ENCODE measurements around the gene MIF.
"Not testable (repeated sequence)": the region's sequence is repeated elsewhere in the genome, so short reads cannot be mapped to it uniquely, and the experiment has no call there.

Gene MIF

GRCh38 chr22:23877566-23877965 is 16.6 kb upstream of the MIF start:
- DNase-seq: no peak

GRCh38 chr22:23878219-23878618 is 16.0 kb upstream of the MIF start:
- DNase-seq: no peak

- DNase-seq: no peak
These were observed 11.8 kb upstream of the MIF start for GRCh38 chr22:23882370-23882769.

- DNase-seq: no peak
These were observed 10.5 kb upstream of the MIF start for GRCh38 chr22:23883658-23884057.

GRCh38 chr22:23884140-23884539 is 10.0 kb upstream of the MIF start:
- DNase-seq: no peak

- DNase-seq: no peak
These were observed 5.4 kb upstream of the MIF start for GRCh38 chr22:23888615-23889401.

GRCh38 chr22:23889620-23890019 is 4.6 kb upstream of the MIF start:
- DNase-seq: no peak

- DNase-seq: no peak
These were observed 2.5 kb upstream of the MIF start for GRCh38 chr22:23891726-23892125.

- DNase-seq: no peak
These were observed 2.1 kb upstream of the MIF start for GRCh38 chr22:23892130-23892529.

GRCh38 chr22:23892706-23893105 is 1.5 kb upstream of the MIF start:
- no peak for DNase-seq

GRCh38 chr22:23893121-23893944 is 850 bp upstream of the MIF start:
- DNase-seq: no peak

GRCh38 chr22:23894710-23895598 is 771 bp downstream of the MIF start:
- peak; percentile 32 to 77 (median 50) for DNase-seq

- DNase-seq: no peak
These were observed 1.5 kb downstream of the MIF start for GRCh38 chr22:23895599-23896144.

- no peak for DNase-seq
These were observed 2.0 kb downstream of the MIF start for GRCh38 chr22:23896166-23896522.

GRCh38 chr22:23896523-23897186 is 2.5 kb downstream of the MIF start:
- no peak for DNase-seq

- DNase-seq: no peak
These were observed 3.1 kb downstream of the MIF start for GRCh38 chr22:23897320-23897719.

- no peak for DNase-seq
These were observed 4.1 kb downstream of the MIF start for GRCh38 chr22:23898006-23898974.

GRCh38 chr22:23899042-23899745 is 5.0 kb downstream of the MIF start:
- no peak for DNase-seq

GRCh38 chr22:23900227-23900626 is 6.0 kb downstream of the MIF start:
- DNase-seq: not testable (repeated sequence)

GRCh38 chr22:23901600-23901999 is 7.4 kb downstream of the MIF start:
- no peak for DNase-seq

All from T-helper 1 cell (primary cell).